ENCODE data around the gene SYMPK.

- TF ChIP-seq, protein P1, sequence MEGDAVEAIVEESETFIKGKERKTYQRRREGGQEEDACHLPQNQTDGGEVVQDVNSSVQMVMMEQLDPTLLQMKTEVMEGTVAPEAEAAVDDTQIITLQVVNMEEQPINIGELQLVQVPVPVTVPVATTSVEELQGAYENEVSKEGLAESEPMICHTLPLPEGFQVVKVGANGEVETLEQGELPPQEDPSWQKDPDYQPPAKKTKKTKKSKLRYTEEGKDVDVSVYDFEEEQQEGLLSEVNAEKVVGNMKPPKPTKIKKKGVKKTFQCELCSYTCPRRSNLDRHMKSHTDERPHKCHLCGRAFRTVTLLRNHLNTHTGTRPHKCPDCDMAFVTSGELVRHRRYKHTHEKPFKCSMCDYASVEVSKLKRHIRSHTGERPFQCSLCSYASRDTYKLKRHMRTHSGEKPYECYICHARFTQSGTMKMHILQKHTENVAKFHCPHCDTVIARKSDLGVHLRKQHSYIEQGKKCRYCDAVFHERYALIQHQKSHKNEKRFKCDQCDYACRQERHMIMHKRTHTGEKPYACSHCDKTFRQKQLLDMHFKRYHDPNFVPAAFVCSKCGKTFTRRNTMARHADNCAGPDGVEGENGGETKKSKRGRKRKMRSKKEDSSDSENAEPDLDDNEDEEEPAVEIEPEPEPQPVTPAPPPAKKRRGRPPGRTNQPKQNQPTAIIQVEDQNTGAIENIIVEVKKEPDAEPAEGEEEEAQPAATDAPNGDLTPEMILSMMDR (IDR thresholded peaks at IDR 0.05; ENCODE audit: low read depth, low read length) = no peak
- no peak for TF ChIP-seq EZH2phosphoT487 (IDR thresholded peaks at IDR 0.05; ENCODE audit: low read depth)
Observed at GRCh38 chr19:45768984-45769782, 93.8 kb downstream of the SYMPK start, which contains the start of gene SIX5.
